ENCODE data around the gene ZNF140.
A peak's percentile ranks its signal among the peaks of the same experiment; 100 is the strongest.

ZNF140 gene

DNA sequence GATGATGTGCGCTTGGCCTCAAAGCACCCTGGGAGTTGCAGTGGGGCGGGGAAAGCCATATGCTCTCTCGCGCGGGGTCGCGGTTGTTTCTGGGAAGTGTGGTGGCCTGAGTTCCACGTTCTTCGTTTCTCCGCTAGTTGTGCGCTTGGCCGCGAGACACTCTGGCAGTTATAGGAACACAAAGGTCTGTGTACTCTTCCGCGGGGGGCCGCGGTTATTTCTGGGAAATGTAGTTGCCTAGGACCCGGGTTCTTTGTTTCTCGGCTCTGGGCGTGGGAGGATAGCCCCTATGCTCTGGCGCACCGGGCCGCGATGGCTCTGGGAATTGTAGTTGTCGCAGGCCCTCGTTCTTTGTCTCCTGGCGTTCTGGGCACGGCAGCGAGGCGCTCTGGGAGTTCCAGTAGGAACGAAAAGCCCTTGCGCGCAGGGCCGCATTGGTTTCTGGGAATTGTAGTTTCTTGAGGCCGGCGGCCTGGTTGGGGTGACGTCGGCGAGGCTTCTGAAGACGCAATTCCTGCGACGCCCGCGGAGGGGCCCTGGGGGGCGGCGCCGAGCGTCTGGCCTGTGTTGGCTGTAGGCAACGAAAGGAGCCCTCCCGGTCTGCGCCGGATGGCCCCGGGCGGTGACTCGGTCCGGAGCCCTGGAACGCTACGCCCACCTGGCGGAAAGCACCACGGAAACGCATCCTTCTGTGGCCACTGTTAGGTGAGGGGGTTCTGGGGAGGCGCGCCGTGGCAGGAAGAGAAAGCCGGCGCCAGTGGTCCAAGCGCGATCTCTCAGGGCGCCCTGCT lies at the start of gene ZNF140:
Gene ZNF140 (plus strand): TSS at position 556 of the 791 bp plus-strand sequence. CDS start 398 bp downstream, outside the sequence.
- DNase-seq (ENCODE audit: low spot score), result peak; percentile 96

DNA sequence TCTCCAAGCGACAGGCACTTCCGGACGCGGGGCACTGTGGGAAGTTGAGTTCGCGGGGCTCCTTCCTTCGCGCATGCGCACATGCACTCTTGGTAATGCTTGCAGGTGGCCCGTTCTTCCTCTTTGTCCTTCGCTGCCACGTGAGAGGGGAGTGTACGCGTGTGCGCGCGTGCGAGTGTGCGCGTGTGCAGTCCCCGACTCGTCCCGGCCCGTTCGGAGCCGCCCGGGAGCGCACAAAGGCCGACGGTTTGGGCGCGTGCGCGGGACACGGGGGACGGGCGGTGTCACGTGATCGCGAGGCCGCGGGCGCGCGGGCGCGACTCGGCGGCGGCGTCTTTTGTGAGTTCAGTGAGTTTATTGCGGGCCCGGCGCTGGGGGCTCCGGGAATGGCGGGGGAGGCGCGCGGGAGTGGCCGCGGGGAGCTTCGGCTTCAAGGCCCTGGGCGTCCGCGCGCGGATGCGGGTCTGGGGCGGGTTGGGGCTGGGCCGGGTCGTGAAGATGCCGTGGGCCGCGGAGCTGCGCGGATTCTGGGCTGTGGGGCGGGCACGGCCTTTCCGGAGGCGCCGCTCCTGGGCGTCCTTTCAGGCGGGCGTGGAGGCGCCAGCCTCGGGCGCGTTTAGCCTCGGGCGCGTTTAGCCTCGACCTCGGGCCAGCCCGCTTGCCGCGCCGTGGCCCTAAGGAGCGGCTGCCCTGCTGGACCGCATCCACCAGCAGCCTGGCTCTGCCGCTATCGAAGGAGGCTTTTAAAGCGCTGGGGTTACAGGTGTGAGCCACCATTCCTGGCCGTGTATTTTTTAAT lies 43.3 kb upstream of the ZNF140 start, which contains the start of gene ZNF84:
Gene ZNF84 (plus strand): TSS at position 303 of the 799 bp plus-strand sequence. CDS start 3,959 bp downstream, outside the sequence.
- peak; percentile 98 for DNase-seq (ENCODE audit: low spot score)

DNA sequence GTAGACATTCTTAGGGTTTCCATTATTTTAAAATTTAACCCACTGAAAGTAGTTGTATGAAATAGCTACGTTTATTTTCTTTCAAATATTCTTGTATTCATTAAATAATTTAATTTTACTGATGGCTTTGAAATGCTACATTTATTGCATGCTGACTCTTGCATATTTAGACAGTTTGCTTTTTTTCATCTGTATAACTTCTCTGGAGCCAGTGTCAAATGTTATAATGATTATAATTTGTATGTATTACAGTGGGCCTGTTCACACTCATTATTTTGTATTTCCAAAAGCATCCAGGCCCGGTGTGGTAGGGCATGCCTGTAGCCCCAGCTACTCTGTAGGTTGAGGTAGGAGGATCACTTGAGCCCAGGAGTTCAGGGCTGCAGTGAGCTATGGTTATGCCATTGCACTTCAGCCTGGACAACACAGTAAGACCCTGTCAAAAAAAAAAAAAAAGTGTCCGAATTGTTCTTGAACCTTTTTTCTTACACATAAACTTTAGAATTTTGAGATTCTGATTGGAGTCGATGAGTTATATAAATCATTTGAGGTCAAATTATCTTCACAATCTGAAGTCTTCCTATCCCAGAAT lies 42.5 kb upstream of the ZNF140 start:
- DNase-seq (ENCODE audit: low spot score), result no peak

- no peak for DNase-seq (ENCODE audit: low spot score)
Observed at GRCh38 chr12:133046698-133047097, 34.0 kb upstream of the ZNF140 start.

DNA sequence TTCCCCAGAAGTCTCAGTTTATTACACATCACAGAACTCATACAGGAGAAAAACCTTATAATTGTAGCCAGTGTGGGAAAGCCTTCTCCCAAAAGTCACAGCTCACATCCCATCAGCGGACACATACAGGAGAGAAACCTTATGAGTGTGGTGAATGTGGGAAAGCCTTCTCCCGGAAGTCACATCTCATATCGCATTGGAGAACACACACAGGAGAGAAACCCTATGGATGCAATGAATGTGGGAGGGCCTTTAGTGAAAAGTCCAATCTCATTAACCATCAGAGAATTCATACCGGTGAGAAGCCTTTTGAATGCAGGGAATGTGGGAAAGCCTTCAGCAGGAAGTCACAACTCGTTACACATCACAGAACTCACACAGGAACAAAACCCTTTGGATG lies 23.3 kb upstream of the ZNF140 start:
- DNase-seq (ENCODE audit: low spot score), result no peak

DNA sequence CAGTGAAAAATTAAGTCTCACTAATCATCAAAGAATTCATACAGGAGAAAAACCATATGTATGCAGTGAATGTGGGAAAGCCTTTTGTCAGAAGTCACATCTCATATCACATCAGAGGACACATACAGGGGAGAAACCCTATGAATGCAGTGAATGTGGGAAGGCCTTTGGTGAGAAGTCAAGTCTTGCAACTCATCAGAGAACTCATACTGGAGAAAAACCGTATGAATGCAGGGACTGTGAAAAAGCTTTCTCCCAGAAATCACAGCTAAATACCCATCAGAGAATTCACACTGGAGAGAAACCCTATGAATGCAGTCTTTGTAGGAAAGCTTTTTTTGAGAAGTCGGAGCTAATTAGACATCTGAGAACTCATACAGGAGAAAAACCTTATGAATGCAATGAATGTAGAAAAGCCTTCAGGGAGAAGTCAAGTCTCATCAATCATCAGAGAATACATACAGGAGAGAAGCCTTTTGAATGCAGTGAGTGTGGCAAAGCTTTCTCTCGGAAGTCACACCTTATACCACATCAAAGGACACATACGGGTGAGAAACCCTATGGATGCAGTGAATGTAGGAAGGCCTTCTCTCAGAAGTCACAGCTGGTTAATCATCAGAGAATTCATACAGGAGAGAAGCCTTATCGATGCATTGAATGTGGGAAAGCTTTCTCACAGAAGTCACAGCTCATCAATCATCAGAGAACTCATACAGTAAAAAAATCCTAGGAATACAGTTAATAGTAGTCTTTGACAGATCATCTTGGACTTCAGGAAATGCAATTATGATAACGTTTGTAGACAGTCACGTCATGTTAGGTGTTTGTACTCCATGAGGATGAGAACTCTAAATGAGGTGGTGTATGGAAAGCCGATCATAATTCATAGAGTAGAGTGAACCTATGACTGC lies 22.3 kb upstream of the ZNF140 start:
- DNase-seq (ENCODE audit: low spot score), result no peak

- DNase-seq (ENCODE audit: low spot score), result no peak
Observed at GRCh38 chr12:133061954-133062353, 18.8 kb upstream of the ZNF140 start.

DNA sequence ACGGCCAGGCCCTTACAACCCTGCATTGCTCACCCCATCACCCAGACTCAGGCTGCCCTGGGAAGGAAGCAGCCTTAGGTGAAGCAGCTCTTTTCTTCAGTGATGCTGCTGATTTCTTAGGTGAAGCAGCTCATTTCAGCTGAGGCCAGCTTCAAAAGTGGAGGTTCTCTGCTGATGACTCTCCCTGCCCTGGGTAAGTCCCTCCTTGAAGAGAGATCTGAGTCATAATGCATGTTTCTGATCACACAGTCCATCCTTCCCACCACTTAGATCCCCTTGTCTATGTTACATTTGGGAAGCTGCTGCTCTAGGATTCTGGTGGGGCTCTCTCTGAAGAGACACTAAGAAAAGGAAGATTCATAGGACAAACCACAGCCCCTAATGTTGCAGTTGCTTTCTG lies 17.2 kb upstream of the ZNF140 start:
- no peak for DNase-seq (ENCODE audit: low spot score)

GRCh38 chr12:133073836-133074235 lies 6.9 kb upstream of the ZNF140 start:
- DNase-seq (ENCODE audit: low spot score), result no peak

GRCh38 chr12:133080026-133080367 lies 726 bp upstream of the ZNF140 start:
- DNase-seq (ENCODE audit: low spot score), result peak; percentile 97

- DNase-seq (ENCODE audit: low spot score), result no peak
Observed at GRCh38 chr12:133081159-133081780, 547 bp downstream of the ZNF140 start.

GRCh38 chr12:133083345-133083744 lies 2.6 kb downstream of the ZNF140 start:
- no peak for DNase-seq (ENCODE audit: low spot score)

- DNase-seq (ENCODE audit: low spot score), result no peak
Observed at GRCh38 chr12:133105620-133106019, 24.9 kb downstream of the ZNF140 start.

DNA sequence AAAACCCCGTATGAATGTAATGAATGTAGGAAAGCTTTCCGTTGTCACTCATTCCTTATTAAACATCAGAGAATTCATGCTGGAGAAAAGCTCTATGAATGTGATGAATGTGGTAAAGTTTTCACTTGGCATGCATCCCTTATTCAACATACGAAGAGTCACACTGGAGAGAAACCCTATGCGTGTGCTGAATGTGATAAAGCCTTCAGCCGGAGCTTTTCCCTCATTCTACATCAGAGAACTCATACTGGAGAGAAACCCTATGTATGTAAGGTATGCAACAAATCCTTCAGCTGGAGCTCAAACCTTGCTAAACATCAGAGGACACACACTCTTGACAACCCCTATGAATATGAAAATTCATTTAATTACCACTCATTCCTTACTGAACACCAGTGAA lies 25.5 kb downstream of the ZNF140 start:
- no peak for DNase-seq (ENCODE audit: low spot score)

DNA sequence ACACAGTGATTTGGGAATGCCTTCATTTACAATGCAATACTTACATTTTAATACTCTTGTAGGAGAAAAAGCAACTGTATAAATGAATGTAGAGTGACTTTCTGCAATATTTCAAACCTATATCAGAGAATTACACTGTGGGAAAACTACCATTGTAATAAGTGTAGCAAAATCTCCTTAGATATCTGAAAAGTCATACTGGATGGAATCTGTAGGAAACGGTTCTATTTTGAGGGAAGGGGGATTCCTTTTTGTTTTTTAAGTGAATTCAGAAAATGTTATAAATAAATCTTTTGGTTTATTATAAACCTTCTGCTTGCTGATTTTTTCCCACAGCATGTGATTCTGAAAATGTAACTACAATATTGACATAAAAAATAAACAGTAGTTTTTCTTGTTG lies 26.4 kb downstream of the ZNF140 start:
- no peak for DNase-seq (ENCODE audit: low spot score)

GRCh38 chr12:133108150-133108549 lies 27.4 kb downstream of the ZNF140 start:
- no peak for DNase-seq (ENCODE audit: low spot score)

DNA sequence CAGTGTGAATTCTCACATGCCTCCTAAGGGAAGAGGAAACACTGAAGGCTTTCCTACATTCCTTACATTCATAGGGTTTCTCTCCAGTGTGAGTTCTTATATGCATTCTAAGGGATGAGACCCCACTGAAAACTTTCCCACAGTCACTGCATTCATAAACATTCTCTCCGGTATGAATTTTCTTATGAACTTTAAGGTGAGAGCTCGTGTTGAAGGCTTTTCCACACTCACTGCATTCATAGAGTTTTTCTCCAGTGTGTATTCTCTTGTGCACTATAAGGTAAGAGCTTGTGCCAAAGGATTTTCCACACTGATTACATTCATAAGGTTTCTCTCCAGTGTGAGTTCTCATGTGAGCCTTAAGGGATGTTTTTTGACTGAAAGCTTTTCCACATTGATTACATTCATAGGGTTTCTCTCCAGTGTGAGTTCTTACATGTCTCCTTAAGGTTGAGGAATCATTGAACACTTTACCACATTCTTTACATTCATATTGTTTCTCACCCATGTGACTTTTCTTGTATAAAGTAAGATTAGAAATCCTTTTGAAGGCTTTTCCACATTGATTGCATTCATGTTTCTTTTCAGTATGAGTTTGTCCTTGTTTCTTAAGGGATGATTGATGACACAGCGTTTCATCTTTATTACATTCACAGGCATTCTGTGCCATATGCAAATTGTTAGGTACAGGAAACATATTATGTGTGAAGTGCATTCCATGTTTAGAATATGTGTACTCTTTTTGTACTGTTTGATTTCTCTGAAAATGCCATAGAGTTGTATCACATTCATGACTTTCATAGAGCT lies 39.9 kb downstream of the ZNF140 start:
- no peak for DNase-seq (ENCODE audit: low spot score)

DNA sequence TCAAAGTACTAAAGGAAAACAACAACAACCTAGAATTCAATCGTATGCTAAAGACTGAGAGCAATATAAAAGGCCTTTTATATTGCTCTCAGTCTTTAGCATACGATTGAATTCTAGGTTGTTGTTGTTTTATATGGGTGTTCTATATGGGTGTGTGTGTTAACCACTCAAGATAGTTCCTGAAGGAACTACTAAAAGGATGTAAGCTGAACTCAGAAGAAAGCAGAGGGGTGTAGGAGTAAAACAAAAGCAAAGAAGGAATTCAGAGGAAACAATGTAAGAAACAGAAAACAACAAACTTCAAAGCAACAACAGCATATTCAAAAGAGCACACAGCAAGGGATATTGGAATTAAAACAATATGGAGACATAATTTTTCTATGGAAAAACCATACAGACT lies 44.0 kb downstream of the ZNF140 start:
- no peak for DNase-seq (ENCODE audit: low spot score)

DNA sequence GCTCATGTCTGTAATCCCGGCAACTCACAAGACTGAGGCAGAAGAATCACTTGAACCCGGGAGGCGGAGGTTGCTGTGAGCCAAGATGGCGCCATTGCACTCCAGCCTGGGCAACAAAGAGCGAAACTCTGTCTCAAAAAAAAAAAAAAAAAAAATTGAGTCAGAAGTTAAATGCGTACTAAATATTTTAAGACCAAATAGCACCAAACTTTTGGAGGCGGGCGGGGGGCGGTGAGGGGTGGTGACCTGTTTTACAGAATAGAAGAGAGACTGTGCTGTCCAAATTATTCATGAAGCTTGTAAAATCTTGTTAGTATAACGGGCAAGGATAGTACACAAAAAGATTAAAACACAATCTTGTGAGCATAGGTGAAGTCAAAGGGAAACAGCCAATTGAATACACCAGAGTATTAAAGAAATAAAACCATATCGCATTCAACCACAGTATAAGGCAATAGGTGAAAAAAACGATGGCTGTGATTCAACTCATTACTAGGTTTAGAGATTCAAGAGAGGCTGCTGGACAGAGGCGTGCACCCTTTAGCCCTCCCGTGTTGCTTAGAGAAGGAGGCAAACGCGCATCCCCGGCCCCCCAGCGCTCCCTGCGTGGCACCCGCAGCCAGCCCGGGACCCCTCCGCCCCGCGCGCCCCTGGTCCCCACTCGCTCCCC lies 48.8 kb downstream of the ZNF140 start:
- peak; percentile 9 for DNase-seq (ENCODE audit: low spot score)
